HL-60 (cell line): ENCODE data around the gene SNAPIN.
A peak's percentile ranks its signal among the peaks of the same experiment; 100 is the strongest.

Experiments used
- DNase-seq, 2 experiments: peaks; one replicate each; pipeline ENCODE4 v3.0.0-alpha.2; 2010 to 2020; ENCODE audit warnings: low read depth in 1 of 2, low spot score in 1 of 2
- H3K27ac ChIP-seq: fragments of 250-450 bp; sonication (Bioruptor Pico); replicated peaks from 2 replicates; pipeline ENCODE4 v1.5.1; 2020; ENCODE audit warnings: mild to moderate bottlenecking, moderate library complexity
- H3K27me3 ChIP-seq: fragments of 250-450 bp; sonication (Bioruptor Pico); 2 replicates; pipeline ENCODE4 v1.5.1; 2021; ENCODE audit warnings: mild to moderate bottlenecking, moderate library complexity; ENCODE audit not compliant: insufficient read depth, poor library complexity, severe bottlenecking
- H3K4me3 ChIP-seq: replicated peaks from 2 replicates; pipeline ENCODE4 v1.5.1; 2011; ENCODE audit warnings: mild to moderate bottlenecking, control low read depth, low read length; ENCODE audit not compliant: insufficient read depth
- CTCF ChIP-seq: IDR thresholded peaks from one replicate; pipeline ENCODE4 v1.5.1; 2011; ENCODE audit warnings: low read length, control low read depth, inconsistent platforms; ENCODE audit not compliant: insufficient read depth
- GABPA ChIP-seq: IDR thresholded peaks from 2 replicates; pipeline ENCODE4 v1.6.1; 2012; ENCODE audit warnings: low read depth
- POLR2AphosphoS5 ChIP-seq: IDR thresholded peaks from 2 replicates; pipeline ENCODE4 v1.6.1; 2012; ENCODE audit warnings: low read depth
- REST ChIP-seq: IDR thresholded peaks from 2 replicates; pipeline ENCODE4 v1.6.1; 2012; ENCODE audit warnings: low read depth; ENCODE audit not compliant: insufficient replicate concordance
- SPI1 ChIP-seq: IDR thresholded peaks from 2 replicates; pipeline ENCODE4 v1.6.1; 2012; ENCODE audit warnings: low read depth, mild to moderate bottlenecking, borderline replicate concordance

Gene SNAPIN

GRCh38 chr1:153643100-153643499 is 15.4 kb upstream of the SNAPIN start:
- no peak for DNase-seq
- Histone ChIP-seq H3K27me3 (no peaks in the 10 kb centered on the region), H3K27ac (no peak overlapping the region), H3K4me3 (no peak overlapping the region)
- TF ChIP-seq CTCF (no peak), SPI1 (no peak), POLR2AphosphoS5 (no peak), REST (no peak), GABPA (no peak)

GRCh38 chr1:153643816-153644215 is 14.7 kb upstream of the SNAPIN start:
- Histone ChIP-seq H3K4me3 (no peak overlapping the region), H3K27ac (no peak overlapping the region), H3K27me3 (no peaks in the 10 kb centered on the region)
- DNase-seq = no peak
- TF ChIP-seq GABPA = no peak
- TF ChIP-seq REST = no peak
- TF ChIP-seq CTCF = no peak

GRCh38 chr1:153646672-153647345 is 11.7 kb upstream of the SNAPIN start:
- Histone ChIP-seq H3K4me3 (no peak overlapping the region), H3K27me3 (no peaks in the 10 kb centered on the region), H3K27ac (peak overlapping the region; percentile 31)
- DNase-seq = peak in 1 of 2 experiments; percentile 79
- TF ChIP-seq SPI1 (peak; percentile 61; the same call in 1 of the 2 replicates), CTCF (no peak), REST (no peak), POLR2AphosphoS5 (peak; percentile 55)
